Subcutaneous abdominal adipose tissue (tissue), 5 donors: Measurements from ENCODE around the gene VAV2.
"Not testable (repeated sequence)": the region's sequence is repeated elsewhere in the genome, so short reads cannot be mapped to it uniquely, and the experiment has no call there.

Experiments
- H3K27ac ChIP-seq: one replicate; pipeline ENCODE4 v1.7.0; 2013; ENCODE audit warnings: low read depth, mild to moderate bottlenecking, inconsistent platforms, low read length, moderate library complexity
- H3K27me3 ChIP-seq, 5 donors: one replicate each; pipeline ENCODE4 v1.7.0; 2013; ENCODE audit warnings: low read length in 5 of 5, inconsistent platforms in 1 of 5; ENCODE audit not compliant: control insufficient read depth in 5 of 5, insufficient read depth in 4 of 5
- H3K36me3 ChIP-seq, 5 donors: one replicate each; pipeline ENCODE4 v1.7.0; 2013; ENCODE audit warnings: low read length in 5 of 5; ENCODE audit not compliant: control insufficient read depth in 5 of 5, insufficient read depth in 5 of 5
- H3K4me1 ChIP-seq, 5 donors: one replicate each; pipeline ENCODE4 v1.7.0; 2013; ENCODE audit warnings: low read length in 5 of 5, mild to moderate bottlenecking in 3 of 5, moderate library complexity in 1 of 5; ENCODE audit not compliant: control insufficient read depth in 5 of 5, insufficient read depth in 5 of 5
- H3K4me3 ChIP-seq, 5 donors: one replicate each; pipeline ENCODE4 v1.7.0; 2013; ENCODE audit warnings: low read length in 5 of 5, low read depth in 1 of 5
- H3K9ac ChIP-seq, 5 donors: one replicate each; pipeline ENCODE4 v1.7.0; 2013; ENCODE audit warnings: low read length in 5 of 5, mild to moderate bottlenecking in 4 of 5, moderate library complexity in 3 of 5
- H3K9me3 ChIP-seq, 5 donors: one replicate each; pipeline ENCODE4 v1.7.0; 2013; ENCODE audit warnings: low read length in 5 of 5; ENCODE audit not compliant: control insufficient read depth in 5 of 5
- donor health status: healthy.
- donor health status: healthy.
- donor health status: healthy.
- donor health status: healthy.
- donor health status: healthy.

The VAV2 gene

GRCh38 chr9:133906932-133907910 is 84.9 kb downstream of the VAV2 start:
- Histone ChIP-seq H3K9ac (no peak overlapping the region), H3K9me3 (no peaks in the 10 kb centered on the region), H3K36me3 (no peaks in the 10 kb centered on the region), H3K4me3 (no peak overlapping the region), H3K27ac (no peak overlapping the region), H3K4me1 (peaks cover 0 to 3% (median 3%) of the 10 kb centered on the region in 5 donors), H3K27me3 (peaks cover 0 to 5% (median 0%) of the 10 kb centered on the region in 5 donors)

- no peak overlapping the region for H3K27ac ChIP-seq
- H3K9me3 ChIP-seq: no peaks in the 10 kb centered on the region
- no peaks in the 10 kb centered on the region for H3K36me3 ChIP-seq
Observed at GRCh38 chr9:133906218-133906617, 85.9 kb downstream of the VAV2 start.

GRCh38 chr9:133905493-133905892 is 86.6 kb downstream of the VAV2 start:
- H3K27ac ChIP-seq: no peak overlapping the region
- H3K27me3 ChIP-seq: no peaks in the 10 kb centered on the region
- no peak overlapping the region for H3K4me3 ChIP-seq
- no peaks in the 10 kb centered on the region for H3K36me3 ChIP-seq
- H3K4me1 ChIP-seq: peaks cover 0 to 3% (median 3%) of the 10 kb centered on the region in 5 donors
- H3K9ac ChIP-seq: no peak overlapping the region
- no peaks in the 10 kb centered on the region for H3K9me3 ChIP-seq

More at GRCh38 chr9:133906218-133906617, 85.9 kb downstream of the VAV2 start:
- peaks cover 0 to 3% (median 3%) of the 10 kb centered on the region in 5 donors for H3K4me1 ChIP-seq
- peaks cover 0 to 2% (median 0%) of the 10 kb centered on the region in 5 donors for H3K27me3 ChIP-seq
- H3K9ac ChIP-seq: no peak overlapping the region
- H3K4me3 ChIP-seq: no peak overlapping the region

- Histone ChIP-seq H3K27ac (no peak overlapping the region), H3K4me3 (no peak overlapping the region), H3K9ac (no peak overlapping the region), H3K9me3 (no peaks in the 10 kb centered on the region), H3K27me3 (no peaks in the 10 kb centered on the region), H3K36me3 (no peaks in the 10 kb centered on the region), H3K4me1 (peaks cover 0 to 3% (median 3%) of the 10 kb centered on the region in 5 donors)
Observed at GRCh38 chr9:133904346-133905090, 87.6 kb downstream of the VAV2 start.

- Histone ChIP-seq H3K4me1 (peaks cover 0 to 5% (median 1%) of the 10 kb centered on the region in 5 donors), H3K36me3 (no peaks in the 10 kb centered on the region), H3K9ac (no peak overlapping the region), H3K27ac (no peak overlapping the region), H3K9me3 (no peaks in the 10 kb centered on the region), H3K4me3 (no peak overlapping the region), H3K27me3 (peaks cover 0 to 5% (median 0%) of the 10 kb centered on the region in 5 donors)
Observed at GRCh38 chr9:133901184-133901835, 90.8 kb downstream of the VAV2 start.

GRCh38 chr9:133897675-133898074 is 94.4 kb downstream of the VAV2 start:
- Histone ChIP-seq H3K9ac (no peak overlapping the region), H3K4me1 (peaks cover 0 to 5% (median 1%) of the 10 kb centered on the region in 5 donors), H3K9me3 (no peaks in the 10 kb centered on the region), H3K4me3 (no peak overlapping the region), H3K27me3 (peaks cover 0 to 5% (median 0%) of the 10 kb centered on the region in 5 donors), H3K27ac (no peak overlapping the region), H3K36me3 (peaks cover 0 to 2% (median 0%) of the 10 kb centered on the region in 5 donors)

GRCh38 chr9:133896007-133896406 is 96.1 kb downstream of the VAV2 start:
- H3K4me1 ChIP-seq, H3K9ac ChIP-seq, H3K27ac ChIP-seq, H3K9me3 ChIP-seq, H3K36me3 ChIP-seq, H3K27me3 ChIP-seq, H3K4me3 ChIP-seq: not testable (repeated sequence)

- H3K9me3 ChIP-seq: peaks cover 0 to 4% (median 3%) of the 10 kb centered on the region in 5 donors
- no peak overlapping the region for H3K4me3 ChIP-seq
- H3K4me1 ChIP-seq: peaks cover 0 to 5% (median 1%) of the 10 kb centered on the region in 5 donors
- H3K27ac ChIP-seq: no peak overlapping the region
- H3K36me3 ChIP-seq: peaks cover 0 to 2% (median 0%) of the 10 kb centered on the region in 5 donors
- peaks cover 0 to 5% (median 0%) of the 10 kb centered on the region in 5 donors for H3K27me3 ChIP-seq
- no peak overlapping the region for H3K9ac ChIP-seq
Observed at GRCh38 chr9:133895335-133895734, 96.8 kb downstream of the VAV2 start.

- Histone ChIP-seq H3K27ac (no peak overlapping the region), H3K36me3 (peaks cover 0 to 2% (median 0%) of the 10 kb centered on the region in 5 donors), H3K4me3 (no peak overlapping the region), H3K9ac (no peak overlapping the region), H3K27me3 (peaks cover 0 to 5% (median 0%) of the 10 kb centered on the region in 5 donors), H3K4me1 (peaks cover 0 to 10% (median 1%) of the 10 kb centered on the region in 5 donors), H3K9me3 (peaks cover 0 to 4% (median 3%) of the 10 kb centered on the region in 5 donors)
Observed at GRCh38 chr9:133894377-133895321, 97.5 kb downstream of the VAV2 start.
